ENCODE data around the gene NCR1. TPM values are rescaled to one million over a fixed set of nuclear protein-coding genes. Genes with fewer than 3 reads are reported as not detected.

The NCR1 gene
- total and polyA plus RNA-seq, 2 of the 8 experiments (the other 6 are each of a cell fraction or from before 2014, with no cell fraction given), result 1.5 to 5.1 TPM

- TF ChIP-seq ASH2L (IDR thresholded peaks at IDR 0.05; ENCODE audit: low read length), result no peak
- TF ChIP-seq TCF12 (IDR thresholded peaks at IDR 0.05; ENCODE audit: low read depth, low read length), result no peak
- no peak for TF ChIP-seq TAF1 (IDR thresholded peaks at IDR 0.05; ENCODE audit: low read depth, low read length)
- TF ChIP-seq RXRA (IDR thresholded peaks at IDR 0.05; ENCODE audit: insufficient read depth, low read depth, low read length), result no peak
- TF ChIP-seq SP2 (IDR thresholded peaks at IDR 0.05; ENCODE audit: low read length), result no peak
- TF ChIP-seq E2F6 (IDR thresholded peaks at IDR 0.05), result no peak
- no peak for TF ChIP-seq BACH1 (IDR thresholded peaks at IDR 0.05; ENCODE audit: low read length)
- no peak for TF ChIP-seq CBX8 (IDR thresholded peaks at IDR 0.05; ENCODE audit: borderline replicate concordance, low read depth, low read length)
- no peak for TF ChIP-seq POLR2A (IDR thresholded peaks at IDR 0.05; ENCODE audit: control extremely low read depth in 1 of 2, low read depth in 2 of 2, low read length in 2 of 2)
Measured at GRCh38 chr19:54959840-54960239, 53.9 kb downstream of the NCR1 start.

More at GRCh38 chr19:54959840-54960239, 53.9 kb downstream of the NCR1 start:
- Histone ChIP-seq H3K4ac (replicated peaks; ENCODE audit: insufficient read length, low read depth, low read length) (no peak overlapping the region), H3K23me2 (ENCODE audit: low read depth, low read length) (no peaks in the 10 kb centered on the region), H3K18ac (ENCODE audit: extremely low read depth, low read length) (no peak overlapping the region), H2BK15ac (ENCODE audit: low read length) (no peak overlapping the region), H4K8ac (ENCODE audit: extremely low read depth, insufficient read depth, low read length) (no peak overlapping the region), H3K9me3 (ENCODE audit: insufficient read depth in 2 of 2, low read depth in 1 of 2, low read length in 1 of 2) (no peaks in the 10 kb centered on the region), H3K23ac (ENCODE audit: insufficient read length) (no peak overlapping the region), H3K36me3 (ENCODE audit: control insufficient read depth in 2 of 4, insufficient read depth in 4 of 4, low read length in 3 of 4) (no peaks in the 10 kb centered on the region), H2AK5ac (ENCODE audit: low read depth, low read length) (no peak overlapping the region), H3K27ac (ENCODE audit: low read depth, low read length) (no peak overlapping the region), H3K27me3 (replicated peaks in 1 of 4; ENCODE audit: control insufficient read depth in 3 of 4, extremely low read depth in 1 of 4, insufficient read depth in 3 of 4, low read length in 3 of 4) (no peaks in the 10 kb centered on the region), H2BK120ac (replicated peaks; ENCODE audit: low read depth, low read length) (no peak overlapping the region), H2AFZ (ENCODE audit: low read length) (no peak overlapping the region), H2BK12ac (ENCODE audit: low read depth, low read length) (no peak overlapping the region), H3K56ac (replicated peaks; ENCODE audit: insufficient read length, low read depth, low read length) (no peak overlapping the region), H2BK20ac (ENCODE audit: low read length) (no peak overlapping the region), H3K14ac (ENCODE audit: insufficient read length) (no peak overlapping the region), H4K91ac (replicated peaks; ENCODE audit: insufficient read length, low read length) (no peak overlapping the region), H3K9ac (replicated peaks in 1 of 4; ENCODE audit: extremely low read depth in 1 of 4, low read depth in 3 of 4, low read length in 3 of 4) (no peak overlapping the region), H2BK5ac (ENCODE audit: low read depth, low read length) (no peak overlapping the region), H4K5ac (ENCODE audit: insufficient read length, low read depth, low read length) (no peak overlapping the region), H3K4me2 (ENCODE audit: insufficient read depth in 1 of 2, low read depth in 2 of 2, low read length in 2 of 2) (no peak overlapping the region), H3K79me1 (ENCODE audit: low read depth, low read length) (no peaks in the 10 kb centered on the region), H4K20me1 (replicated peaks in 1 of 2; ENCODE audit: control insufficient read depth in 1 of 2, insufficient read depth in 2 of 2, low read length in 2 of 2) (no peaks in the 10 kb centered on the region), H3K79me2 (ENCODE audit: control insufficient read depth in 1 of 2, insufficient read depth in 2 of 2, low read length in 2 of 2) (no peaks in the 10 kb centered on the region), H3K4me1 (replicated peaks in 1 of 4; ENCODE audit: control insufficient read depth in 3 of 4, insufficient read depth in 4 of 4, low read length in 3 of 4) (no peaks in the 10 kb centered on the region), H3K4me3 (ENCODE audit: extremely low read depth in 1 of 4, insufficient read depth in 2 of 4, low read depth in 3 of 4, low read length in 4 of 4) (no peak overlapping the region)
- WGBS, 2 experiments (ENCODE audit: extremely low coverage in 1 of 2, insufficient coverage in 1 of 2, insufficient read length in 1 of 2, insufficient replicate concordance in 2 of 2, low coverage in 1 of 2, low lambda C conversion rate in 2 of 2, missing lambda C conversion rate in 1 of 2), result 87% methylated on average over 8 of the region's 8 CpGs; no CpG with 5 or more reads in 1 of the 2 experiments
- DNase-seq (ENCODE audit: low read depth in 1 of 2, low spot score in 2 of 2) (no peak), FAIRE-seq (no peak)
- ChIA-PET POLR2A (ENCODE audit: partially characterized antibody) (no interaction called here), CTCF (ENCODE audit: partially characterized antibody) (interaction anchor here (0.8 kb wide), 1 partner anchor 68 kb away, joined by 3 read pairs; no protein-coding TSS in a partner anchor)

Measured in H1 (cell line).